GM04504 (cell line): Measurements from ENCODE around the gene TNFRSF12A.

Experiments
- DNase-seq: peaks from one replicate; pipeline ENCODE4 v3.0.0-alpha.2; 2012; ENCODE audit warnings: low read depth

Gene TNFRSF12A

GRCh38 chr16:3026609-3027488, 6.7 kb downstream of the TNFRSF12A start:
- DNase-seq = no peak

GRCh38 chr16:3027489-3027795, 7.3 kb downstream of the TNFRSF12A start:
- DNase-seq = no peak

GRCh38 chr16:3027983-3028715, 8.0 kb downstream of the TNFRSF12A start:
- DNase-seq = peak; percentile 28

GRCh38 chr16:3028716-3029319, 8.7 kb downstream of the TNFRSF12A start:
- DNase-seq = no peak

DNA sequence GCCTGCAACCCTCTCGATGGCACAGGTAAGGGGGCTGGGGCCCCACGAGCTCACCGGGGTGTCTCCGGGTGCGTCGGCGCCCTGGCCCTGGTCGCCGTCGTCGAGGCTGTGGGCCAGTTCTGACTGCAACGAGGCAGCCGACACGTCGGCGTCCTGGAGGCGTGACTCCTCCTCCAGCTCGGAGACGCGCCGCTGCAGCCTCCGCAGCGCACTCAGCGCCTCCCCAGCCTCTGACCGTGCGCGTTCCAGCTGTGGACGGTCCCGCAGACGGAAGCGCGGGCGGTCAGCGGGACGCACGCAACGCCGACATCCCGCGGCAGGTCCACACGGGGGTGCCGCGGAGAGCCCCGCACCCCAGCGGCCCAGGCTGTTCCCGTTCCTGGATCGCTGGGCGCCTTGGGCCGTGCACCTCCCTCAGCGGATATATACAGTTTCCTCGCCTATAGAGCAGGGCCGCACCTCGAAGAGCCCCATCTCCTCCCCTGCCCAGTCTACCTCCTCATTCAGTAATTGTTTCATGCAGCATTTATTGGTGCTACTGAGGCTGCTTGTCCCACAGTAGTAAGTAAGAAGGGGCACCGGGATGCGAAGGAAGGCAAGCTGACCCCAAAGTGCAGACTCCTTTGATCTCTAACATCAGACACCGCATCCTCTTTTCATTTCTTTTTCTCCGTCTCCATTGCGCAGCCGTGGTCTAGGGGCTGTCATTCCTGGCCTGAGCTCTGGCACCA, 9.5 kb downstream of the TNFRSF12A start:
- peak; percentile 12 for DNase-seq

DNA sequence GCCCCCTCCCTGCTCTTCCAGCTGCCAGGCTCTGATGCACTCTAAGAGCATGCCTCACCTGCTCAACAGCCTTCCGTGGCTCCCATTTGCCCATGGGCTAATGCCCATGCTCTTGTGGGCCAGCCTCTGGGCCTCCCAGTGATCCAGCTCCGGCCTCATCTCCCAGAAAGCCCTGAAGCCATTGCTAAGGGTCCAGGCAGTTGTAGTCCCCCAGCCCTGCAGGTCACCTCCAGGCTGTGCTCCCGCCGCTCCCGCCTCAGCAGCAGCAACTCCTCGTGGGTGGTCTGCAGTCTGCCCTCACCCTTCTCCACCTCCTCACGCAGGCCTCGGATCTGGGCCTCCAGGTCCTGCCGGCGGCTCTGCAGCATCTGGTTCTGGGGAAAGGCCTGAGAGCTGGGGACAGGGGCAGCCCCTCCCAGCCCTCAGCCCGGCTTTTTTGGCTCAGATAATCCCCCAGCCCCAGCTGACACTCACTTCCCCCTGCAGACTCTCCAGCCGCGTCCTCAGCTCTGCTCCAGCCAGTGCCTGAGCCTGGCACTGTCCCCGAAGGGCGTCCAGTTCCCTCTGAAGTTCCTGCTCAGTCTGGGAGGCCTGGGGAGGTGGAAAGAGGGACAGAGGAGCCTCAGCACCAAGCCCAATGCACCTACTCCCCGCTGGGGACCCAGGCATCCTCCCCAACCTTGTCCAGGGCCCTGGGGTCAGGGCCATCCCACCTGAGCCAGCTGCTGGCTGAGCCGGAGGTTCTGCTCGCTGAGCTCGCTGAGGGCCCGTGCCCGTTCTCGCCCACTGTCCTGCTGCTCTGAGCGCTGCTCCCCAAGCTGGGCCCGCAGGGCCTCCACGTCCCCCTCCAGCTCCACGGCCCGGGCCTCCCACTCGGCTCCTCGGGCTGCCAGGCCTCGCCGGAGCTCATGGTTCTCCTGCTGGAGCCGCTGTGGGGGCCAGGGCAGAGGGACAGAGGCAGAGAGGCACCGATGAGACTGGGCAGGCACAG, 10.3 kb downstream of the TNFRSF12A start:
- DNase-seq = no peak

DNA sequence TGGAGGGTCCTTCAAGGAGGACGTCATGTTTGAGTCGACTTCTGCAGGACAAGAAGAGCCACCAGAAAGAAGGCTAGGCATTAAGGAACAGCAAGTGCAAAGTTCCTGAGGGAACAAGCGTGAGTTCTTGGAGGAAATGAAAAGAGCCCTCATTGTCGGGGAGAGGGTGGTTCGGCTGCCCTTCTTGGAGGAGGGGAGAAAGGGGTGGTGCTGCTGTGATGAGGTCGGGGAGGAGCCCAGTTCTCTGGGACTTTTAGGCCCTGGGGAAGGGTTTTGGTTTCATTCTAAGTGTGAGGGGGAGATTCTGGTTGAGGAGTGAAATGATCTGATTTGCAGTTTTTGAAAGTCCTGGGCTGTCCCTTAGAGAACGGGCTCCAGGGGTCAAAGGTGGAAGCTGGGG, 12.5 kb downstream of the TNFRSF12A start:
- no peak for DNase-seq

- no peak for DNase-seq
These were observed 15.3 kb downstream of the TNFRSF12A start for GRCh38 chr16:3035289-3035971.

- no peak for DNase-seq
These were observed 16.0 kb downstream of the TNFRSF12A start for GRCh38 chr16:3035972-3036725.

GRCh38 chr16:3036726-3037315, 16.7 kb downstream of the TNFRSF12A start, which contains the start of gene BICDL2:
BICDL2 (minus strand) TSS chr16:3036944; CDS start chr16:3035496, 1,448 bp downstream.
- no peak for DNase-seq

GRCh38 chr16:3038256-3038655, 18.1 kb downstream of the TNFRSF12A start:
- no peak for DNase-seq

DNA sequence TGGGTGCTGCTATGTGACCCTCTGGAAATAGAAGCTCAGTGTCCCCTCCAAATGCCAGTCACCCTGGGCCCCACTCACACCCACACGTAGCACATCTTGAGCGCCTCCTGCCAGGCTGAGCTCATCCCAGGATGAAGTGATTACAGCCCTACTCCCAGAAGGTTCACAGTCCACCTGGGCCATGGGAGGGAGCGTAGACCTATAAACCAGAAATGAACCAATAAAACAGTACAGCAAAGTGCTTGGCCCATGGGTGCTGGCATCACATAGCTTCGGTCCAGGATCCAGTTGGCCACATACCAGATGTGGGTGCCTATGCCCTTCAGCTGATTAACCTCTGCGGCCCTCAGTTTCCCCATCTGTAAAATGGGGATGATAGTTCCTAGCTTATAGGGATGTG, 18.7 kb downstream of the TNFRSF12A start:
- DNase-seq = no peak

DNA sequence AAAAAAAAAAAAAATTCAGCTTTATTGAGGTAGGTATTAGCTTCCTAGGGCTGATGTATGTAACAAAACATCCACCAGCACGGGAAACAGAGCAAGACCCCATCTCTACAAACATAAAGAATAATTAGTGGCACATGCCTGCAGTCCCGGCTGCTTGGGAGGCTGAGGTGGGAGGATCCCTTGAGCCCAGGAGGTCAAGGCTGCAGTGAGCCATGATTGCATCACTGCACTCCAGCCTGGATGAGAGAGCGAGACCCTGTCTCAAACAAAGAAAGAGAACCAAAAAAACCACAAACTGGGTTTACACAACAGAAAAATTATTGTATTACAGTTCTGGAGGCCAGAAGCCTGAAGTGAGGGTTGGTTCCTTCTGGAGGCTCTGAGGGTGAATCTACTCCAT, 22.2 kb downstream of the TNFRSF12A start:
- DNase-seq = no peak

DNA sequence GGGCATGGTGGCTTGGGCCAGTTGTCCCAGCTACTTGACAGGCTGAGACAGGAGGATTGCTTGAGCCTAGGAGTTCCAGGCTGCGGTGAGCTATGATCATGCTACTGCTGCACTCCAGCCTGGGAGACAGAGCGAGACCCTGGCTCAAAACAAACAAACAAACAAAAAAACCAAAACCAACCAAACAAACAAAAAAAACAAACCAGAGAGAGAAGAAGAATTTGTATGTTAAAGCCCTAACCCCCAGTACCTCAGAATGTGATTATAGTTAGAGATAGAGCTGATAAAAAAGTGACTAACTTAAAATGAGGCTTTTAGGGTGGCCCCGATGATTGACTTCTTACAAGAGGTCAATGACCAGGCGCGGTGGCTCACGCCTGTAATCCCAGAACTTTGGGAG, 24.5 kb downstream of the TNFRSF12A start:
- DNase-seq = no peak

GRCh38 chr16:3045758-3046640, 25.8 kb downstream of the TNFRSF12A start, which contains the start of gene MMP25:
MMP25 (plus strand) TSS chr16:3046561; CDS start chr16:3046918, 357 bp downstream.
- DNase-seq = no peak

DNA sequence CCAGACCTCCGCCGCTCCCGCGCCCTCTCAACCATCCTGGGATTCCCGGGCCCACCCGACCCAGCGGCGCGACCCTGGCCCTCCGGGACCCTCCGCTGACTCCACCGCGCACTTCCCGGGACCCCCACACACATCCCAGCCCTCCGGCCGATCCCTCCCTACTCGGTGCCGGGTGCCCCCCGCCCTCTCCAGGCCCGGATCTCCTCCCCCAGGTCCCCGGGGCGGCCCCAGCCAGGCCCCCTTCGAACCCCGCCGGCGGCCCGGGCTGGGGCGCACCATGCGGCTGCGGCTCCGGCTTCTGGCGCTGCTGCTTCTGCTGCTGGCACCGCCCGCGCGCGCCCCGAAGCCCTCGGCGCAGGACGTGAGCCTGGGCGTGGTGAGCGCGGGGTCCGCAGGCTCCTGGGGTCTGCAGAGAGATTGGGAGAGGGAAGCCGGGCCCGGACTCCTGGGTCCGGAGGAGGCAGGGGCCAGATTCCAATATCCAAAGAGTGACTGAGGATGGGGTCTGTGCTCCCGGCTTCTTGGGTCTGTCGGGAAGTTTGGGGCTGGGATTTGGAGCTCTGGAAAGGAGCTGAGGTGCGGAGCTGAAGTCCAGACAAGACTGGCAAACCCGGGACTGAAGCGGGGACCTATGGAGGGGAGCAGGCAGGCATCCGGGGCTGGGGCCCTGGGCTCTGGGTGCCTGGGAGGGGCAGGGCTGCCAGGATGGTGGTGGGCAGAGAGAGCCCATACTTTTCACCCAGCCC, 26.6 kb downstream of the TNFRSF12A start:
- DNase-seq = no peak

- no peak for DNase-seq
These were observed 27.2 kb downstream of the TNFRSF12A start for GRCh38 chr16:3047387-3047720.
